HEK293 (cell line): Measurements from ENCODE around the gene PDK2.

Experiments
- CTCF ChIA-PET: fragments of 350-600 bp; formaldehyde crosslinking; extraction: SDS; loops from one replicate; lab custom pipeline; 2021; ENCODE audit warnings: antibody characterized with exemption; lab: Yijun Ruan, JAX
- POLR2A ChIA-PET: fragments of 300-600 bp; formaldehyde crosslinking; extraction: SDS; loops from one replicate; lab custom pipeline; 2020; ENCODE audit warnings: antibody characterized with exemption, inconsistent platforms; lab: Yijun Ruan, JAX
- H3K27ac ChIP-seq: fragments of 200-500 bp; sonication (Bioruptor generic); 2 replicates; pipeline ENCODE4 v1.5.1; 2014; ENCODE audit warnings: low read depth, low read length, control low read depth, inconsistent platforms; ENCODE audit errors: extremely low read depth
- H3K36me3 ChIP-seq, 2 experiments: fragments of 200-500 bp in 1 of 2; sonication (Bioruptor generic) in 1 of 2; 1 replicate in 1 of 2; 2 replicates in 1 of 2; pipeline ENCODE4 v1.5.1; 2014 to 2017; ENCODE audit warnings: inconsistent platforms in 2 of 2, low read length in 2 of 2; ENCODE audit not compliant: control insufficient read depth in 2 of 2, insufficient read depth in 1 of 2
- H3K4me1 ChIP-seq: fragments of 200-500 bp; sonication (Bioruptor generic); 2 replicates; pipeline ENCODE4 v1.5.1; 2014; ENCODE audit warnings: mild to moderate bottlenecking, low read length, inconsistent platforms; ENCODE audit not compliant: control insufficient read depth, insufficient read depth
- H3K4me3 ChIP-seq: 2 replicates; pipeline ENCODE4 v1.5.1; 2011; ENCODE audit warnings: low read depth, mild to moderate bottlenecking, control low read depth, low read length, moderate library complexity
- H3K9me3 ChIP-seq: fragments of 200-500 bp; sonication (Bioruptor generic); 2 replicates; pipeline ENCODE4 v1.5.1; 2014; ENCODE audit warnings: low read depth, low read length, inconsistent platforms; ENCODE audit not compliant: control insufficient read depth, insufficient read depth
- ATF2 ChIP-seq: fragments of 450-650 bp; formaldehyde crosslinking; IDR thresholded peaks from 2 replicates; pipeline ENCODE4 v1.5.1; 2016; ENCODE audit warnings: missing biosample characterization, missing genetic modification characterization, low read depth
- CTCF ChIP-seq: fragments of 450-650 bp; formaldehyde crosslinking; IDR thresholded peaks from 2 replicates; pipeline ENCODE4 v1.5.1; 2016; ENCODE audit warnings: missing biosample characterization, missing genetic modification characterization
- GLI4 ChIP-seq: fragments of 450-650 bp; formaldehyde crosslinking; IDR thresholded peaks from 2 replicates; pipeline ENCODE4 v1.5.1; 2016; ENCODE audit warnings: missing biosample characterization, missing genetic modification characterization
- HIC1 ChIP-seq: fragments of 450-650 bp; formaldehyde crosslinking; IDR thresholded peaks from 2 replicates; pipeline ENCODE4 v1.5.1; 2016; ENCODE audit warnings: missing biosample characterization, missing genetic modification characterization
- MZF1 ChIP-seq: fragments of 450-650 bp; formaldehyde crosslinking; IDR thresholded peaks from 2 replicates; pipeline ENCODE4 v1.5.1; 2017; ENCODE audit warnings: missing biosample characterization, missing genetic modification characterization, borderline replicate concordance
- SETDB1 ChIP-seq: IDR thresholded peaks from one replicate; pipeline ENCODE4 v1.6.1; 2017; ENCODE audit warnings: mild to moderate bottlenecking, low read length, moderate library complexity, mixed read lengths; ENCODE audit not compliant: insufficient read length
- SP3 ChIP-seq: fragments of 450-650 bp; formaldehyde crosslinking; IDR thresholded peaks from 2 replicates; pipeline ENCODE4 v1.5.1; 2016; ENCODE audit warnings: missing biosample characterization, missing genetic modification characterization
- TCF7L2 ChIP-seq: IDR thresholded peaks from 2 replicates; pipeline ENCODE4 v1.6.1; 2011; ENCODE audit warnings: low read depth, mild to moderate bottlenecking, inconsistent platforms, low read length, moderate library complexity, borderline replicate concordance
- ZBTB10 ChIP-seq: fragments of 450-650 bp; formaldehyde crosslinking; IDR thresholded peaks from 2 replicates; pipeline ENCODE4 v1.5.1; 2016; ENCODE audit warnings: missing biosample characterization, missing genetic modification characterization
- ZBTB20 ChIP-seq: fragments of 450-650 bp; formaldehyde crosslinking; IDR thresholded peaks from 2 replicates; pipeline ENCODE4 v1.5.1; 2016; ENCODE audit warnings: missing biosample characterization, missing genetic modification characterization
- ZNF132 ChIP-seq: fragments of 450-650 bp; formaldehyde crosslinking; IDR thresholded peaks from 2 replicates; pipeline ENCODE4 v1.5.1; 2017; ENCODE audit warnings: missing biosample characterization, missing genetic modification characterization, borderline replicate concordance
- ZNF148 ChIP-seq: fragments of 450-650 bp; formaldehyde crosslinking; IDR thresholded peaks from 2 replicates; pipeline ENCODE4 v1.5.0; 2017; ENCODE audit warnings: missing biosample characterization, missing genetic modification characterization, borderline replicate concordance
- ZNF155 ChIP-seq: fragments of 450-650 bp; formaldehyde crosslinking; IDR thresholded peaks from 2 replicates; pipeline ENCODE4 v1.5.1; 2016; ENCODE audit warnings: missing biosample characterization, missing genetic modification characterization
- ZNF174 ChIP-seq: fragments of 450-650 bp; formaldehyde crosslinking; IDR thresholded peaks from 2 replicates; pipeline ENCODE4 v1.5.0; 2017; ENCODE audit warnings: missing biosample characterization, mild to moderate bottlenecking, missing genetic modification characterization
- ZNF391 ChIP-seq: fragments of 450-650 bp; formaldehyde crosslinking; IDR thresholded peaks from 2 replicates; pipeline ENCODE4 v1.5.1; 2016; ENCODE audit warnings: low read depth, missing biosample characterization, missing genetic modification characterization, borderline replicate concordance
- ZNF548 ChIP-seq: fragments of 450-650 bp; formaldehyde crosslinking; IDR thresholded peaks from 2 replicates; pipeline ENCODE4 v1.5.1; 2016; ENCODE audit warnings: missing biosample characterization, missing genetic modification characterization
- ZNF555 ChIP-seq: fragments of 450-650 bp; formaldehyde crosslinking; conservative IDR thresholded peaks from 2 replicates; pipeline ENCODE4 v1.5.1; 2017; ENCODE audit warnings: missing biosample characterization, mild to moderate bottlenecking, missing genetic modification characterization, inconsistent platforms
- ZNF571 ChIP-seq: fragments of 450-650 bp; formaldehyde crosslinking; IDR thresholded peaks from 2 replicates; pipeline ENCODE4 v1.5.0; 2017; ENCODE audit warnings: missing biosample characterization, missing genetic modification characterization
- ZNF610 ChIP-seq: fragments of 450-650 bp; formaldehyde crosslinking; IDR thresholded peaks from 2 replicates; pipeline ENCODE4 v1.5.1; 2016; ENCODE audit warnings: missing biosample characterization, missing genetic modification characterization, borderline replicate concordance
- ZNF624 ChIP-seq: fragments of 450-650 bp; formaldehyde crosslinking; IDR thresholded peaks from 2 replicates; pipeline ENCODE4 v1.5.1; 2017; ENCODE audit warnings: missing biosample characterization, missing genetic modification characterization
- ZSCAN4 ChIP-seq: fragments of 450-650 bp; formaldehyde crosslinking; IDR thresholded peaks from 2 replicates; pipeline ENCODE4 v1.5.1; 2017; ENCODE audit warnings: missing biosample characterization, missing genetic modification characterization

Gene PDK2

GRCh38 chr17:50103252-50103651 is 8.1 kb downstream of the PDK2 start (continued):
- TF ChIP-seq ATF2 (tag by site-specific recombination): no peak
- no peak for TF ChIP-seq MZF1 (tag by site-specific recombination)
- no peak for TF ChIP-seq ZNF132
- TF ChIP-seq, all 188 proteins: peak for 0

GRCh38 chr17:50103941-50104340 is 8.8 kb downstream of the PDK2 start:
- Histone ChIP-seq H3K36me3 (peaks cover 6 to 68% of the 10 kb centered on the region in 2 experiments; a peak in 2 of 3 replicates), H3K27ac (no peak overlapping the region), H3K4me1 (peaks cover 7% of the 10 kb centered on the region), H3K9me3 (no peaks in the 10 kb centered on the region), H3K4me3 (no peak overlapping the region)
- ChIA-PET CTCF (interaction anchor here (0.6 to 4.0 kb wide), 4 partner anchors 10 to 66 kb away, joined by 3 to 31 read pairs (median 12); partner anchors contain the start of gene PDK2), POLR2A (no interaction called here)
- no peak for TF ChIP-seq TCF7L2
- TF ChIP-seq ZNF624 (tag by site-specific recombination): no peak
- no peak for TF ChIP-seq ZNF391 (tag by site-specific recombination)
- TF ChIP-seq ZNF610 (tag by site-specific recombination): no peak
- TF ChIP-seq ZBTB20: no peak
- TF ChIP-seq SETDB1: no peak
- TF ChIP-seq HIC1: no peak
- no peak for TF ChIP-seq ZBTB10 (tag by site-specific recombination)
- TF ChIP-seq CTCF (tag by site-specific recombination): no peak
- TF ChIP-seq ZNF174 (tag by site-specific recombination): no peak
- TF ChIP-seq ZNF555: no peak
- no peak for TF ChIP-seq GLI4 (tag by site-specific recombination)
- TF ChIP-seq ZNF548 (tag by site-specific recombination): no peak
- TF ChIP-seq ZNF148 (tag by site-specific recombination): no peak
- no peak for TF ChIP-seq ZSCAN4 (tag by site-specific recombination)
- TF ChIP-seq ZNF571 (tag by site-specific recombination): no peak
- TF ChIP-seq SP3: no peak
- no peak for TF ChIP-seq ZNF155
